Choroid plexus epithelial cell (primary cell): ENCODE measurements around the gene NT5DC1.

Experiments
- DNase-seq: peaks from one replicate; pipeline ENCODE4 v3.0.0-alpha.2; 2010; ENCODE audit warnings: low read depth
- H3K4me3 ChIP-seq: 2 replicates; pipeline ENCODE4 v1.5.1; 2011; ENCODE audit warnings: low read depth, mild to moderate bottlenecking, control low read depth, low read length, moderate library complexity
- CTCF ChIP-seq: conservative IDR thresholded peaks from 2 replicates; pipeline ENCODE4 v1.5.1; 2011; ENCODE audit warnings: low read depth, mild to moderate bottlenecking, control low read depth, inconsistent platforms, low read length, moderate library complexity

NT5DC1 gene

GRCh38 chr6:116145803-116146675 is 45.4 kb downstream of the NT5DC1 start:
- no peak for DNase-seq
- no peak for TF ChIP-seq CTCF
- no peak overlapping the region for H3K4me3 ChIP-seq

GRCh38 chr6:116152620-116153019 is 52.0 kb downstream of the NT5DC1 start:
- peak; percentile 61 for DNase-seq
- H3K4me3 ChIP-seq: no peak overlapping the region
- no peak for TF ChIP-seq CTCF

- DNase-seq: no peak
- TF ChIP-seq CTCF: no peak
- H3K4me3 ChIP-seq: no peak overlapping the region
These were observed 54.2 kb downstream of the NT5DC1 start for GRCh38 chr6:116154887-116155286.

- TF ChIP-seq CTCF: no peak
- DNase-seq: no peak
- H3K4me3 ChIP-seq: no peak overlapping the region
These were observed 56.0 kb downstream of the NT5DC1 start for GRCh38 chr6:116156405-116157326.

GRCh38 chr6:116157391-116157790 is 56.7 kb downstream of the NT5DC1 start:
- H3K4me3 ChIP-seq: no peak overlapping the region
- DNase-seq: no peak
- TF ChIP-seq CTCF: no peak

GRCh38 chr6:116158641-116159040 is 58.0 kb downstream of the NT5DC1 start:
- DNase-seq: no peak
- no peak overlapping the region for H3K4me3 ChIP-seq
- no peak for TF ChIP-seq CTCF
